GM12878 (cell line): Measurements from ENCODE around the gene BCKDHA.

Experiments
- BRCA1 ChIP-seq: IDR thresholded peaks from 2 replicates; pipeline ENCODE4 v1.6.1; 2011; ENCODE audit warnings: low read depth, low read length, improper control_type of control experiment
- CTCF ChIP-seq, 3 experiments: IDR thresholded peaks in 2 of 3; conservative IDR thresholded peaks in 1 of 3; 2 replicates each; pipeline ENCODE4 v1.5.1; 2011; ENCODE audit warnings: low read depth in 3 of 3, low read length in 3 of 3, mild to moderate bottlenecking in 3 of 3, control low read depth in 2 of 3, moderate library complexity in 2 of 3, inconsistent platforms in 1 of 3, mixed read lengths in 1 of 3; ENCODE audit not compliant: control insufficient read depth in 2 of 3, insufficient read depth in 1 of 3; ENCODE audit errors: extremely low read depth in 1 of 3
- EED ChIP-seq: sonication (generic); IDR thresholded peaks from 2 replicates; pipeline ENCODE4 v1.6.1; 2016; ENCODE audit warnings: antibody characterized with exemption, low read depth
- GATAD2B ChIP-seq: fragments of 450-650 bp; conservative IDR thresholded peaks from 2 replicates; pipeline ENCODE4 v1.6.1; 2017; ENCODE audit warnings: low read depth, mild to moderate bottlenecking, moderate library complexity
- JUND ChIP-seq: IDR thresholded peaks from 2 replicates; pipeline ENCODE4 v1.6.1; 2012; ENCODE audit warnings: low read depth, mild to moderate bottlenecking, low read length, improper control_type of control experiment, moderate library complexity
- PKNOX1 ChIP-seq: fragments of 450-650 bp; IDR thresholded peaks from 2 replicates; pipeline ENCODE4 v1.6.1; 2016; ENCODE audit warnings: mild to moderate bottlenecking
- POLR2A ChIP-seq: IDR thresholded peaks from 2 replicates; pipeline ENCODE4 v1.6.1; 2011; ENCODE audit warnings: low read depth, mild to moderate bottlenecking, low read length

- TF ChIP-seq CTCF (IDR thresholded peaks at IDR 0.05 in 2 of 3, conservative IDR thresholded peaks at IDR 0.05 in 1 of 3; ENCODE audit: control insufficient read depth in 2 of 3, extremely low read depth in 1 of 3, insufficient read depth in 1 of 3, low read depth in 3 of 3, low read length in 3 of 3) (no peak), POLR2A (no peak), BRCA1 (no peak), GATAD2B (no peak), JUND (no peak), EED (no peak), PKNOX1 (no peak)
Observed at GRCh38 chr19:41434450-41434849, 36.8 kb downstream of the BCKDHA start.
